ENCODE results near the gene LIF. TPM values are rescaled to one million over a fixed set of nuclear protein-coding genes. Genes with fewer than 3 reads are reported as not detected.

Gene LIF
- total RNA-seq, 1 donor from 2014 or later: 3.8 TPM

DNA sequence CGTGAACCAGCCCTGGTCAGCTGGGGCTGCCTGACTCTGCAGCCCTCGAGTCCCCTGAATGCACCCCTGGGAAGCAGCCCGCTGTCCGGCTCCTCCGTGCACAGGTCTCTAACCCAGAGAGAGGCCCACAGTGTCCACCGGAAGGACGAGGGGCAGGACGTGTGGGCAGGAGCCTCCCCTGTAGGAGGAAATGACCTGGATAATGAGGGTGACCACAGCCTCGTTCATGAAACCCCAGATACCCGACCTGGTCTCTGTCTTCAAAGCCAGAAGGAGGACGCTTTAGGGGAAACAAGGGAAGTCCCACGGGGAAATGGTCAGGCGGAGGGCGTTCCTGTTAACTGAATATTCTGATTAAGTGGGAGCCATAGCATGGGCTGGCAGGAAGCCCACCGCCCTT is 23.3 kb downstream of the LIF start:
- Mint-ChIP-seq H3K36me3 (no peaks in the 10 kb centered on the region), H3K27ac (no peak overlapping the region), H3K9me3 (no peaks in the 10 kb centered on the region), H3K27me3 (peaks cover 9% of the 10 kb centered on the region), H3K4me3 (no peak overlapping the region), H3K4me1 (ENCODE audit: unreplicated experiment) (peaks cover 15% of the 10 kb centered on the region)
- TF ChIP-seq, protein P1, sequence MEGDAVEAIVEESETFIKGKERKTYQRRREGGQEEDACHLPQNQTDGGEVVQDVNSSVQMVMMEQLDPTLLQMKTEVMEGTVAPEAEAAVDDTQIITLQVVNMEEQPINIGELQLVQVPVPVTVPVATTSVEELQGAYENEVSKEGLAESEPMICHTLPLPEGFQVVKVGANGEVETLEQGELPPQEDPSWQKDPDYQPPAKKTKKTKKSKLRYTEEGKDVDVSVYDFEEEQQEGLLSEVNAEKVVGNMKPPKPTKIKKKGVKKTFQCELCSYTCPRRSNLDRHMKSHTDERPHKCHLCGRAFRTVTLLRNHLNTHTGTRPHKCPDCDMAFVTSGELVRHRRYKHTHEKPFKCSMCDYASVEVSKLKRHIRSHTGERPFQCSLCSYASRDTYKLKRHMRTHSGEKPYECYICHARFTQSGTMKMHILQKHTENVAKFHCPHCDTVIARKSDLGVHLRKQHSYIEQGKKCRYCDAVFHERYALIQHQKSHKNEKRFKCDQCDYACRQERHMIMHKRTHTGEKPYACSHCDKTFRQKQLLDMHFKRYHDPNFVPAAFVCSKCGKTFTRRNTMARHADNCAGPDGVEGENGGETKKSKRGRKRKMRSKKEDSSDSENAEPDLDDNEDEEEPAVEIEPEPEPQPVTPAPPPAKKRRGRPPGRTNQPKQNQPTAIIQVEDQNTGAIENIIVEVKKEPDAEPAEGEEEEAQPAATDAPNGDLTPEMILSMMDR (conservative IDR thresholded peaks at IDR 0.05): no peak
- no peak for DNase-seq (ENCODE audit: extremely low spot score, unreplicated experiment)

DNA sequence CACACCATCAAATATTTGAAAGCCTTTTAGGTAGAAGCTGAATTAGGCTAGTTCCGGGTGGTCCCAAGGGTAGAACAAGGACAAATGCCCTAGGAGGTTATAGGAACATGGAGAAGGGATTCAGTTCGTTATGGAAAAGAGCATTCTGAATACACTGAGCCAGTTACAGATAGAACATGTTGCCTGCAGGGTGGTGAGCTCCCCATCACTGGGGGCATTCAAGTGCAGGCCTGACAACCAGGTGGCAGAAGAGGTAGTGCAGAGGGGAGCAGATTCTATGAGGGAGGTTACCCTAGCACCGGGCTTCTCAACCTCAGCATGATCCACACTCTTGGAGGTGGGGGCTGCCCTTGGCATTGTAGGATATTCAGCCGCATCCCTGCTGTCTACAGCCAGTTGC is 24.2 kb downstream of the LIF start:
- H3K4me3 Mint-ChIP-seq: no peak overlapping the region
- no peak overlapping the region for H3K27ac Mint-ChIP-seq
- no peaks in the 10 kb centered on the region for H3K36me3 Mint-ChIP-seq
- TF ChIP-seq, protein P1 (conservative IDR thresholded peaks at IDR 0.05): no peak
- H3K27me3 Mint-ChIP-seq: peaks cover 6% of the 10 kb centered on the region
- H3K9me3 Mint-ChIP-seq: no peaks in the 10 kb centered on the region
- peaks cover 13% of the 10 kb centered on the region for H3K4me1 Mint-ChIP-seq (ENCODE audit: unreplicated experiment)
- no peak for DNase-seq (ENCODE audit: extremely low spot score, unreplicated experiment)

DNA sequence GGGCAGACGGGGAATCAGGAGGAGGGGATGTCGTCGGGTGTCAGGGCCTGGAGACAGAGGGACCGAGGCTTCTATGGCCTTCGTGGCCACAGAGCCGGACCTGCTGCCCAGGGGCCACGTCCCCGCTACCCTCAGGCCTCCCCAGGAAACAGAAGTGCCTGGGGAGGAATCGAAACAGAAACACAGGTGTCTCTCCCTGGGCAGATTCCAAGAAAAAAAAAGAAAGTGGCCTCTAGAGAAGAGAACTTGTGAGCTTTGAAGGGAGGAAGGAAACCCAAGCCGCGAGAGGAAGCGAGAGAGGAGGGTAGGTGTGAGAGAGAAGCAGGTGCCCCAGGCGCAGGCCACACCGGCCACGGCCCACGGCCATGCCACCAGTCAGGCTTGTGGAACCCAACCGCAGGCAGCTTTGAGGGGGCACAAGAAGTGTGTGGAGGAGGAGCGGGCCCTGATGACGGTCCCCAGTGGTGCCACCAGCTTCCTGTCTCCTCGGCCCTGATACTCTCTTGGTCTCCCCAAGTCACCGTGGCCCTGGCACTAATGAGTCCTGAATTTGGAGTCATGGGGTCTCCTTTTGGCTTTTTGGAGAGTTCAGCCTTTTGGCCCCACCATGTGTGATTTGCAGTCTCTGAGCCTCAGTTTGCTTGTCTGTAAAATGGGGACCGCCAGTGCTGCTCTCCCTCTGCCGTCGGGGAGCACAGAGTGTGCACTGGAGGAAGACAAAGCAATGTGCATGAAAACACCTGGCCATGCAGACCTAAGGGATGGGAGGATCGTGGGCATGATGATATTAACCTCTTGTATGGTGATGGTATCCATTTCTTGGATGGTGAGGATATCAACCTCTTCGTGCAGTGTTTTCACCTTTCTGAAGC is 25.2 kb downstream of the LIF start:
- peaks cover 9% of the 10 kb centered on the region for H3K4me1 Mint-ChIP-seq (ENCODE audit: unreplicated experiment)
- TF ChIP-seq, protein P1 (conservative IDR thresholded peaks at IDR 0.05): no peak
- H3K36me3 Mint-ChIP-seq: no peaks in the 10 kb centered on the region
- H3K27ac Mint-ChIP-seq: no peak overlapping the region
- H3K9me3 Mint-ChIP-seq: no peaks in the 10 kb centered on the region
- DNase-seq (ENCODE audit: extremely low spot score, unreplicated experiment): no peak
- H3K4me3 Mint-ChIP-seq: no peak overlapping the region
- peaks cover 6% of the 10 kb centered on the region for H3K27me3 Mint-ChIP-seq

DNA sequence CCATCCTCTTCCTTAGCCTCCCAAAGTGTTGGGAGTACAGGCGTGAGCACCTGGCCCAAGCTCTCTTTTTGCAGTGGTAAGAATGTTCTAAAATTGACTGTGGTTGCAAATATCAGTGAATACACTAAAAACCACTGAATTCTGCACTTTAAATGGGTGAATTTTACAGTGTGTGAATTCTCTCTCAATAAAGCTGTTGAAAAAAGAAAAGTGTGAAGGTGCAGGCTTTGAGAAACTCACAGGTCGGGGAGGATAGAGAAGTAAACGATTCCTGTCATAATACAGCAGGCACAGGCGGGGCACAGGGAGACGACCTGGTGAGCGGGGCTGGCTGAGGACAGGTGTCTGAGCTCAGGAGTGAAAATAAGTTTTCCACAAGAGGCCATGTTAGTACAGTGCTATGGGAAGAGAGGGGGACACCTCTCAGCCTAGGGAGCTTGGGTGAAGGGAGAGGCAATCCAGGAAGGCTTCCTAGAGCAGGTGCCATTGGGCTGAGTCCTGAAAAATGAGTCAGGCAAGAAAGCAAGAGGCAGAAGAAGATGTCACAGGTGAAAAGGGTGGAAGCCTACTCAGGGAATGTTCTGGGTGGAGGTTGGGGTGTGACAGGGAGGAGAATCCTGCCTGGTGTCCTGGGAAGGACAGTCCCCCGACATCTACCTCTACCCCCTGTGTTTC is 26.1 kb downstream of the LIF start:
- H3K4me1 Mint-ChIP-seq (ENCODE audit: unreplicated experiment): peaks cover 7% of the 10 kb centered on the region
- H3K27ac Mint-ChIP-seq: no peak overlapping the region
- no peak for DNase-seq (ENCODE audit: extremely low spot score, unreplicated experiment)
- peaks cover 12% of the 10 kb centered on the region for H3K27me3 Mint-ChIP-seq
- TF ChIP-seq, protein P1 (conservative IDR thresholded peaks at IDR 0.05): no peak
- H3K36me3 Mint-ChIP-seq: no peaks in the 10 kb centered on the region
- no peaks in the 10 kb centered on the region for H3K9me3 Mint-ChIP-seq
- H3K4me3 Mint-ChIP-seq: no peak overlapping the region

DNA sequence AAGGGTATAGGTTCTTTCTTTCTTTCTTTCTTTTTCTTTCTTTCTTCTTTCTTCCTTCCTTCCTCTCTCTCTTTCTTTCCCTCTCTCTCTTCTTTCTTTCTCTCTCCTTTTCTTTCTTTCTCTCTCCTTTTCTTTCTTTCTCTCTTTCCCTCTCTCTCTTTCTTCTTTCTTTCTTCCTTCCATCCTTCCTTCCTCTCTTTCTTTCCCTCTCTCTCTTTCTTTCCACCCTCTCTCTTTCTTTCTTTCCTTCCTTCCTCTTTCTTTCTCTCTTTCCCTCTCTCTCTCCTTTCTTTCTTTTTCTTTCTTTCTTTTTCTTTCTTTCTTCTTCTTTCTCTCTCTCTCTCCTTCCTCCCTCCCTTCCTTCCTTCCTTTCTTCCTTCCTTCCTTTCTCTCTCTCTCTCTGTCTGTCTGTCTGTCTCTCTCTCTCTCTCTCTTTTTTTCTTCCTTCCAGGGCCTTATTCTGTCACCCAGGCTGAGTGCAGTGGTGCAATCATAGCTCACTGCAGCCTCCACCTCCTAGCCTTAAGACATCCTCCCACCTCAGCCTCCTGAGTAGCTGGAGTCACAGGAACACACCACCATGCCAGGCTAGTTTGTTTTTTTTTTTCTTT is 26.8 kb downstream of the LIF start:
- H3K36me3 Mint-ChIP-seq: no peaks in the 10 kb centered on the region
- no peaks in the 10 kb centered on the region for H3K9me3 Mint-ChIP-seq
- peaks cover 13% of the 10 kb centered on the region for H3K27me3 Mint-ChIP-seq
- TF ChIP-seq, protein P1 (conservative IDR thresholded peaks at IDR 0.05): no peak
- no peak overlapping the region for H3K27ac Mint-ChIP-seq
- H3K4me3 Mint-ChIP-seq: no peak overlapping the region
- H3K4me1 Mint-ChIP-seq (ENCODE audit: unreplicated experiment): peaks cover 7% of the 10 kb centered on the region
- DNase-seq (ENCODE audit: extremely low spot score, unreplicated experiment): no peak

Data from type B pancreatic cell (in vitro differentiated cells).